Chondrocyte (in vitro differentiated cells): ENCODE measurements around the gene FSCN2. TPM values are rescaled to one million over a fixed set of nuclear protein-coding genes. Genes with fewer than 3 reads are reported as not detected.

Experiments
- DNase-seq: peaks from one replicate; pipeline ENCODE4 v3.0.0; 2021; ENCODE audit warnings: mixed read lengths, low spot score
- H3K27ac Mint-ChIP-seq: one replicate; pipeline ENCODE4 v1.8.0; 2021; ENCODE audit warnings: mild to moderate bottlenecking, moderate library complexity, mixed read lengths; ENCODE audit not compliant: unreplicated experiment
- H3K27me3 Mint-ChIP-seq: 2 replicates; pipeline ENCODE4 v1.8.0; 2021; ENCODE audit warnings: low read depth, mixed read lengths
- H3K36me3 Mint-ChIP-seq: 2 replicates; pipeline ENCODE4 v1.8.0; 2021; ENCODE audit warnings: low read depth, mixed read lengths
- H3K4me1 Mint-ChIP-seq: 2 replicates; pipeline ENCODE4 v1.8.0; 2021; ENCODE audit warnings: low read depth, mild to moderate bottlenecking, mixed read lengths
- H3K4me3 Mint-ChIP-seq: one replicate; pipeline ENCODE4 v1.8.0; 2021; ENCODE audit warnings: mild to moderate bottlenecking, moderate library complexity, mixed read lengths; ENCODE audit not compliant: unreplicated experiment
- H3K9me3 Mint-ChIP-seq: 2 replicates; pipeline ENCODE4 v1.8.0; 2021; ENCODE audit warnings: low read depth, mixed read lengths
- CTCF ChIP-seq: fragments of 200-600 bp; sonication (generic); IDR thresholded peaks from 2 replicates; pipeline ENCODE4 v1.5.0; 2021; ENCODE audit warnings: antibody characterized with exemption, mild to moderate bottlenecking, moderate library complexity
- total RNA-seq: library from RNA; stranded (reverse); gene quantifications from 3 replicates; pipeline ENCODE4 v1.2.1, GENCODE V29; 2021

Gene FSCN2
- total RNA-seq, 1 donor from 2014 or later = 6.1 TPM

GRCh38 chr17:81500047-81500446 lies 28.1 kb upstream of the FSCN2 start:
- TF ChIP-seq CTCF = no peak
- no peak overlapping the region for H3K4me3 Mint-ChIP-seq
- H3K27ac Mint-ChIP-seq = peak overlapping the region; percentile 70
- H3K27me3 Mint-ChIP-seq = no peaks in the 10 kb centered on the region
- no peak for DNase-seq
- H3K36me3 Mint-ChIP-seq = no peaks in the 10 kb centered on the region
- no peaks in the 10 kb centered on the region for H3K9me3 Mint-ChIP-seq
- peaks cover 7% of the 10 kb centered on the region for H3K4me1 Mint-ChIP-seq

GRCh38 chr17:81502471-81503017 lies 25.6 kb upstream of the FSCN2 start:
- peaks cover 7% of the 10 kb centered on the region for H3K4me1 Mint-ChIP-seq
- no peak overlapping the region for H3K4me3 Mint-ChIP-seq
- H3K27ac Mint-ChIP-seq = no peak overlapping the region
- no peaks in the 10 kb centered on the region for H3K27me3 Mint-ChIP-seq
- DNase-seq = no peak
- TF ChIP-seq CTCF = no peak
- H3K9me3 Mint-ChIP-seq = no peaks in the 10 kb centered on the region
- H3K36me3 Mint-ChIP-seq = no peaks in the 10 kb centered on the region

- no peaks in the 10 kb centered on the region for H3K9me3 Mint-ChIP-seq
- no peaks in the 10 kb centered on the region for H3K27me3 Mint-ChIP-seq
- H3K27ac Mint-ChIP-seq = no peak overlapping the region
- H3K4me1 Mint-ChIP-seq = peaks cover 9% of the 10 kb centered on the region
- DNase-seq = no peak
- no peak overlapping the region for H3K4me3 Mint-ChIP-seq
- no peak for TF ChIP-seq CTCF
- peaks cover 1% of the 10 kb centered on the region for H3K36me3 Mint-ChIP-seq
Observed at GRCh38 chr17:81503619-81504018, 24.6 kb upstream of the FSCN2 start.

GRCh38 chr17:81508639-81509206 lies 19.5 kb upstream of the FSCN2 start:
- no peaks in the 10 kb centered on the region for H3K27me3 Mint-ChIP-seq
- no peak for DNase-seq
- peaks cover 38% of the 10 kb centered on the region for H3K36me3 Mint-ChIP-seq
- no peak for TF ChIP-seq CTCF
- H3K4me3 Mint-ChIP-seq = peak overlapping the region; percentile 96
- peaks cover 13% of the 10 kb centered on the region for H3K4me1 Mint-ChIP-seq
- peak overlapping the region; percentile 86 for H3K27ac Mint-ChIP-seq
- no peaks in the 10 kb centered on the region for H3K9me3 Mint-ChIP-seq

GRCh38 chr17:81509207-81509971 lies 18.8 kb upstream of the FSCN2 start:
- Mint-ChIP-seq H3K27me3 (no peaks in the 10 kb centered on the region), H3K36me3 (peaks cover 38% of the 10 kb centered on the region), H3K4me3 (peak overlapping the region; percentile 96), H3K4me1 (peaks cover 13% of the 10 kb centered on the region), H3K9me3 (no peaks in the 10 kb centered on the region), H3K27ac (peak overlapping the region; percentile 86)
- no peak for TF ChIP-seq CTCF
- no peak for DNase-seq
